Cardiac fibroblast (primary cell): ENCODE measurements around the gene CTDNEP1.
A peak's percentile ranks its signal among the peaks of the same experiment; 100 is the strongest.

Experiments used
- DNase-seq, 2 donors: peaks; one replicate each; pipeline versions ENCODE4 v3.0.0 to v3.0.0-alpha.2; 2010; ENCODE audit warnings: low read depth in 2 of 2
- H3K4me3 ChIP-seq, 2 donors: replicated peaks in 1 of 2; 1 replicate in 1 of 2; 2 replicates in 1 of 2; pipeline ENCODE4 v1.5.1; 2011; ENCODE audit warnings: low read depth in 2 of 2, low read length in 2 of 2, mild to moderate bottlenecking in 2 of 2, moderate library complexity in 1 of 2
- TF ChIP-seq, protein P1 (sequence below): IDR thresholded peaks from one replicate; pipeline ENCODE4 v1.5.1; 2011; ENCODE audit warnings: low read depth, mild to moderate bottlenecking, low read length, inconsistent platforms

Gene CTDNEP1

DNA sequence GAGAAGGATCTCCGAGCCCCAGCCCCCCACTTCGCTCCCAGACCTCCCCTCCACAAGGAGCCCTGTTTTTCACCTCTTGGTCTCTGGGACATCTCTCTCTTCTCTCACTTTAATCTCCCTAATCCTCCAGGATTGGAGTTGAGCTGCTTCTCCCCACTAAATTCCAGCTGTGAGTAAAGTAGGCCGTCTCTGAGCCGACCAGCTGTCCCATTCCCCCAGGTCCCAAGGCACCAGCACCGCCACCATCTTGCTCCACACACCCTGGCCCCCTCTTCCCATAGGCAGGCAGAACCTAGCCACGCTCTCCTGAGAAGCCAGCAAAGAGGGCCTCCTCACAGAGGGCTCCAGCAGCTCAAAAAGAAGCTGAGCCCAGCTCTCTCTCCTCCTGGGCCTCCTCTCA is 32.8 kb downstream of the CTDNEP1 start:
- TF ChIP-seq, protein P1, sequence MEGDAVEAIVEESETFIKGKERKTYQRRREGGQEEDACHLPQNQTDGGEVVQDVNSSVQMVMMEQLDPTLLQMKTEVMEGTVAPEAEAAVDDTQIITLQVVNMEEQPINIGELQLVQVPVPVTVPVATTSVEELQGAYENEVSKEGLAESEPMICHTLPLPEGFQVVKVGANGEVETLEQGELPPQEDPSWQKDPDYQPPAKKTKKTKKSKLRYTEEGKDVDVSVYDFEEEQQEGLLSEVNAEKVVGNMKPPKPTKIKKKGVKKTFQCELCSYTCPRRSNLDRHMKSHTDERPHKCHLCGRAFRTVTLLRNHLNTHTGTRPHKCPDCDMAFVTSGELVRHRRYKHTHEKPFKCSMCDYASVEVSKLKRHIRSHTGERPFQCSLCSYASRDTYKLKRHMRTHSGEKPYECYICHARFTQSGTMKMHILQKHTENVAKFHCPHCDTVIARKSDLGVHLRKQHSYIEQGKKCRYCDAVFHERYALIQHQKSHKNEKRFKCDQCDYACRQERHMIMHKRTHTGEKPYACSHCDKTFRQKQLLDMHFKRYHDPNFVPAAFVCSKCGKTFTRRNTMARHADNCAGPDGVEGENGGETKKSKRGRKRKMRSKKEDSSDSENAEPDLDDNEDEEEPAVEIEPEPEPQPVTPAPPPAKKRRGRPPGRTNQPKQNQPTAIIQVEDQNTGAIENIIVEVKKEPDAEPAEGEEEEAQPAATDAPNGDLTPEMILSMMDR, result no peak
- DNase-seq, result no peak
- H3K4me3 ChIP-seq, result no peak overlapping the region

DNA sequence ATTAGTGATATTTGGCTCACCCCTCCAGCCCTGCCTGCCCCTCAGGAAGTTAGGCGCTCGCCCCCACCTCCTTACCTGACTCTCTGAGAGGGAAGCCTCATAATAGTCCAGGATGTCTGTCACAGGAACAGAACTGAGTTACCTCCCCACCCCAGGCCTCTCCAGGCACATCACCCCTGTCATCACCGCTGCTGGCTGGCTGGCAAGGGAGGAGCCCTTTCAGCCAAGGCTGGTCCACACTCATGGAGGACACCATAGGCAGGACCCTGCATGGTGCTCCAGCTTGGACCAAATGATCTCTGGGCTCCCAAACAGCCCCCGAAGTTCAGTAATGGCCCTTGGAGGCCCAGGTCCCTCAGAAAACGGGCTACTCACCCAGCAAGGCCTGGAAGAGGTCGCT is 33.4 kb downstream of the CTDNEP1 start:
- H3K4me3 ChIP-seq, result peak overlapping the region in 1 of 2 donors; percentile 61

DNA sequence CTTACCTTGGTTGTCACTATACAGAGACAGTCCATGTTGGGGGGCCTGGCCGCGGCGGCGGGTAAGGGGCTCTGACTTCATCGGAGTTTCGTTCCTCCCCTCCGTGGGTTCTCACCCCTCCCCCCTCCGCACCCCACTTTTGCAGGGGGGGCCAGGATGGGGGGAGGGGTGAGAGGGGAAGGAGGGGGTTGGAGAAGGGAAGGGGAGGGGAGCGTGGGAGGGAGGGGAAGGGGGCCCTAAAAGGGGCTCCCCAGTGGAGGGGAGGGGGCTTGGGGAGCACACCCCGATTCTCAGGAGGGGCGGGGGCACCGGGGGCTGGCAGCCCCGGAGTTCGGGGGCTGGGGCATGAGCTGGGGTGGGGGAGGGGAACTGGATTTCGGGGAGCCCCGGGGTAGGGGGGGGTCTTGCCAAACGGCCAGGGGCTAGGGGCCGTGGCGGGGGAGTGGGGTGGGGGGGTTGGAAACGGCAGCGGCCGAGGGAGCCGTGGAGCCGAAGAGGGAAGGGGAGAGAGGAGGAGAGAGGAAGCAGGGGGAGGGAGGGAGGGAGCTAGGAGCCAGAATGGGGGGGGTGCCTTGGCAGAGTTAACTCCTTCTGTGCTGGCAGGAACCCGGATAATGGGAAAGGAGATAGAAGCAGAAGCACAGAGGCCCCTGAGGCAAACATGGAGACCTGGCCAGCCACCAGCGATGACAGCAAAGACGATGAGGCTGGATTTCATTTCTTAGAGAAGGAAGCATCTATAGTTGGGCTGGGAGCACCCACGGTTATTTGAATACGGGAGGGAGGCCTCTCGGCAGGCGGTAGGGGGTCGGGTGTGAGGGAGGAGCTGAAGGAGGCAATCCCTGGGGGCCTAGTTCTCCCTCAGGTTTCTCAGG is 34.2 kb downstream of the CTDNEP1 start:
- peak overlapping the region; percentile 61 to 76 for H3K4me3 ChIP-seq
- DNase-seq, result peak; percentile 81 to 89
- TF ChIP-seq, protein P1, result no peak

More for the DNA sequence above, 33.4 kb downstream of the CTDNEP1 start:
- TF ChIP-seq, protein P1, result no peak
- DNase-seq, result no peak

DNA sequence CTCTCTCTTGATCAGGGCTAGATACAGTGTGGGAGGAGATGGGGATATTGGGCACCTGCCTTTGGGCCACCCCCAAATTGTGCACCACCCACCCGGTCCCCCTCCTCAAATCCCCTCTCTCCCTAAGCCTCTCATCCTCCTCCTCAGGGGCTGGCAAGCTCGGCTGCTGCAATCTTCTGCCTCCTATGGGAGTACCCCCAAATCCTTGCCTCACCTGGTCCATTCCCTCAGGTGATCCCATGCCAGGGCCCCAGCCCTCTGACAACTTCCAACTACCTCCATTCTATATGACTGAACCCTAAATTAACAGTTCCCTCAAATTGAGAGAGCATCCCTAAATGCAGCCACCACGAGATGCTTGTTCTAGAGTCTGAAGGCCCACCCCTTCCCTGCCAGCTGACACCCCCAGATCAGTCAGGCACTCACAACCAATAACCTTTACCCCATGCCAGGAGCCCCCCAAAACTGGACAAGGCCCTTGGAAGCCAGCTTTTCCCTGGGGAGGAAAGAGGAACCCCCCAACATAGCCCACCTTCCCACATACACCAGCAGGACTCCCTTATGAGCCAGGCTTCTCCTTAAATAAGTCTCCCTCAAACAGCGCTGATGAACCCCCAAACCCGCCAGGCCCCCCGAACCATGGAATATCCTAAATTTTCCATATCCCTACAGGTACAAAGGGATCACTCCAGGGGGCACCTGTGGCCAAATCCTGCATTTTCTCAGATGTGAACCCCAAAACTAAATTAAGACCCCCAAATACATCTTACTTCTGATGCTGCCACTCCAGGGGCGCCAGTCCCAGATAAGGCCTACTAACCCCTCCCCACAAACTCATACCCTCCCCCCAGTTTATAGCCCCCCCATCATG is 35.1 kb downstream of the CTDNEP1 start:
- TF ChIP-seq, protein P1, result no peak
- H3K4me3 ChIP-seq, result peak overlapping the region; percentile 61 to 76
- no peak for DNase-seq

DNA sequence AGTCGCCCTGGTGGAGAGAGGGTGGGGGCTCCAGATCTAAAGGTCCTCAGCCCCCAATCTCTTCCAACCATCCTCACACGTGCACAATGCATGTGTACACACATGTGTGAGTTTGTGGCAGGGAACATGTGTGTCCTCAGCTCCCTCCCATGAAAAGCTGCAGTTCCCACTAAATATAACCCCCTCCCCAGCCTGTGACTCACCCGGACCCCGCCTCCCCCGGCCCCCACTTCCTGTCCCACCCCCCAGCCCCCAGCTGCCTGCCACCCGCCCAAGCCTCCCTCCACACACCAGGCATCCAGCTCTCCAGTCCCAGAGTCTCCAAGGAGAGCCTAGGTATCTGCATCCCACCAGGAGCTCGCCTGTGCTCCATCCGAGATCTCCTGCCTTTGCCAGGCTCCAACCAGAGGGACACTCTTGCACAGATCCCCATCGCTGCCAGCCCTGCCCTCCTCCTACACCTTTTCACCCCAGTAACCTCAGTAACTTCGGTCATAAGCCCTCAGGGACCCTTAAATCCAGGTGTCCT is 35.8 kb downstream of the CTDNEP1 start:
- peak overlapping the region; percentile 61 to 76 for H3K4me3 ChIP-seq
- DNase-seq, result no peak
- TF ChIP-seq, protein P1, result no peak

DNA sequence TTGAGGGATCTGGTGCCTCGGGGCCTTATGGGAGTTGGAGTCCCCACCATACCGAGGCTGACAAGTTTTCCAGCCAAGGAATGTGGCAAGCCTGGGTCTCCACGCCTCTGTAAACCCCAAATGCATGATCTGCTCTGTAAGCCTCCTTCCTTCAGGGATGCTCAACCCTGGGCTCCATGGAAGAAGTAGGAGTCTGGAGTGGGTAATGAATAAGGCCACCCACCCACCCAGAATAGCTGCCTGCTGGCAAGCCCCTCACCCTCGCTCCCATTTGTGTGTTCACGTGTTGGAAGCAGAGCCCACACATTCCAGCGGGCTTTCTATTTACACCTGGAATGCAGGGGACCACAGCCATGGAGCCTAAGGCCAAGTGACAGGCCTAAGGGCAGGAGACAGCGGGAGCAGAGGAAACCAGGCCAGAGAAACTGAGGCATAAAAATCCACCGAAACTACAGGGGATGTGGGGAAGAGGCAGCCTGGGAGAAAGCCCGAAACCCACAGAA is 36.3 kb downstream of the CTDNEP1 start:
- TF ChIP-seq, protein P1, result no peak
- DNase-seq, result no peak
- peak overlapping the region; percentile 51 for H3K4me3 ChIP-seq
